Measurements from ENCODE around the gene LRRC42. TPM values are rescaled to one million over a fixed set of nuclear protein-coding genes. Genes with fewer than 3 reads are reported as not detected.

LRRC42 gene
- total RNA-seq, 1 experiment from 2014 or later = 38.1 TPM

DNA sequence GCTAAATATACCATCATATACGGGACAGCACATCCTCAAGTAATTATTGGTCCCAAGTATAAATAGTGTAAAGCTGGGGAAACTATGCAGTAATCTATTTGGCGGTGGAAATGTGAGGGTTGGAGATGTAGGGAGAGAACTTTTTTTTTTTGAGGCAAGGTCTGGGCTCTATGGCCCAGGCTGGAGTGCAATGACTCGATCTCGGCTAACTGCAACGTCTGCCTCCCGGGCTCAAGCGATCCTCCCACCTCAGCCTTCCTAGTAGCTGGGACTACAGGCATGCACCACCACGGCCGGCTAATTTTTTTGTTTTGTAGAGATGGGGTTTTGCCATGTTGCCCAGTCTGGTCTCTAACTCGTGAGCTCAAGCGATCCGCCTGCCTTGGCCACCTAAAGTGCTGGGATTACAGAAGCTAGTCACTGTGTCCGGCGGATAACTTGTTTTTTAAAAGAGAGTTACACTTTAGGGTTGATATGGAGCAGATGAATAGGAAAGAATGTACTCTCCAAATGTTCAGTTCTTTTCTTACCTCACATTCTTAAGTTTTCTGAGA, 2.6 kb upstream of the LRRC42 start (continued):
- no peak for TF ChIP-seq ESRRA (CRISPR knock-in tag; IDR thresholded peaks at IDR 0.05; ENCODE audit: borderline replicate concordance)

DNA sequence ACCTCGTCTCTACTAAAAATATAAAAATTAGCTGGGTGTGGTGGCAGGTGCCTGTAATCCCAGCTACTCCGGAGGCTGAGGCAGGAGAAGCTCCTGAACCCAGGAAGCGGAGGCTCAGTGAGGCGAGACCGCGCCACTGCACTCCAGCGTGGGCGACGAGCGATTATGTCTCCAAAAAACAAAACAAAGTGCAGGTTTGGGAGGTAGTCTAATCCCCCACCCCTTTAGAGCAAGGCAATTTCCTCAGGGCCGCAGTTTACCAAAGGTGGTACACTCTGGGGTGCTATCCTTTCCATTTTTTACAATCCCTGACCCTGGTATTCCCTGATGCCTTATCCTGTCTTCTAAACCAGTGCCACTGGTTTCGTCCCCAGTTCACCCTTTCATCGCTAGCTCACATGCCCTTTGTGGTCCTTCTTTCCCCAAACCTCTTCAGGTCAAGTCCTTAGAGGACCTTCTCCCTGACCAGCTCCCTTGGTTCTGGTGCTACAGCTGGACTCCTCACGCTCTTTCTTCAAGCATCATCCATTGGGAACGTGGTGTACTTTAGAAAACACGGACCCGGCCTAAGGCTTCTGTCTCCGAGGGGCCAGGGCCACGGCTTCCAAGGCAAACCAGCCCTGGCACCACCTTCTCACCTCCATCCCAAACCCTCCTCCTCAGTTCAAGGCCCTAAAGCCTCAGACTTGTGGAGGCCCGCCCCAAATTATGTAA, 1.5 kb upstream of the LRRC42 start:
- Mint-ChIP-seq H3K4me1 (peaks cover 45% of the 10 kb centered on the region), H3K4me3 (peak overlapping the region; percentile 87), H3K36me3 (no peaks in the 10 kb centered on the region), H3K9me3 (no peaks in the 10 kb centered on the region), H3K27me3 (ENCODE audit: low read depth) (no peaks in the 10 kb centered on the region), H3K27ac (no peak overlapping the region)
- ChIA-PET POLR2A (interaction anchor here (1.4 to 1.5 kb wide), 3 partner anchors 55 to 84 kb away, joined by 4 to 8 read pairs (median 6); partner anchors contain the start of gene YIPF1), CTCF (interaction anchor here (0.8 to 4.1 kb wide), 13 partner anchors 15 to 555 kb away, joined by 4 to 51 read pairs (median 6); partner anchors contain the start of gene YIPF1)
- no peak for DNase-seq (ENCODE audit: low spot score)
- TF ChIP-seq, protein P1, sequence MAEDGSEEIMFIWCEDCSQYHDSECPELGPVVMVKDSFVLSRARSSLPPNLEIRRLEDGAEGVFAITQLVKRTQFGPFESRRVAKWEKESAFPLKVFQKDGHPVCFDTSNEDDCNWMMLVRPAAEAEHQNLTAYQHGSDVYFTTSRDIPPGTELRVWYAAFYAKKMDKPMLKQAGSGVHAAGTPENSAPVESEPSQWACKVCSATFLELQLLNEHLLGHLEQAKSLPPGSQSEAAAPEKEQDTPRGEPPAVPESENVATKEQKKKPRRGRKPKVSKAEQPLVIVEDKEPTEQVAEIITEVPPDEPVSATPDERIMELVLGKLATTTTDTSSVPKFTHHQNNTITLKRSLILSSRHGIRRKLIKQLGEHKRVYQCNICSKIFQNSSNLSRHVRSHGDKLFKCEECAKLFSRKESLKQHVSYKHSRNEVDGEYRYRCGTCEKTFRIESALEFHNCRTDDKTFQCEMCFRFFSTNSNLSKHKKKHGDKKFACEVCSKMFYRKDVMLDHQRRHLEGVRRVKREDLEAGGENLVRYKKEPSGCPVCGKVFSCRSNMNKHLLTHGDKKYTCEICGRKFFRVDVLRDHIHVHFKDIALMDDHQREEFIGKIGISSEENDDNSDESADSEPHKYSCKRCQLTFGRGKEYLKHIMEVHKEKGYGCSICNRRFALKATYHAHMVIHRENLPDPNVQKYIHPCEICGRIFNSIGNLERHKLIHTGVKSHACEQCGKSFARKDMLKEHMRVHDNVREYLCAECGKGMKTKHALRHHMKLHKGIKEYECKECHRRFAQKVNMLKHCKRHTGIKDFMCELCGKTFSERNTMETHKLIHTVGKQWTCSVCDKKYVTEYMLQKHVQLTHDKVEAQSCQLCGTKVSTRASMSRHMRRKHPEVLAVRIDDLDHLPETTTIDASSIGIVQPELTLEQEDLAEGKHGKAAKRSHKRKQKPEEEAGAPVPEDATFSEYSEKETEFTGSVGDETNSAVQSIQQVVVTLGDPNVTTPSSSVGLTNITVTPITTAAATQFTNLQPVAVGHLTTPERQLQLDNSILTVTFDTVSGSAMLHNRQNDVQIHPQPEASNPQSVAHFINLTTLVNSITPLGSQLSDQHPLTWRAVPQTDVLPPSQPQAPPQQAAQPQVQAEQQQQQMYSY (CRISPR knock-in tag; IDR thresholded peaks at IDR 0.05) = peak; percentile 78
- TF ChIP-seq CREB1 (CRISPR knock-in tag; IDR thresholded peaks at IDR 0.05) = no peak
- no peak for ATAC-seq

DNA sequence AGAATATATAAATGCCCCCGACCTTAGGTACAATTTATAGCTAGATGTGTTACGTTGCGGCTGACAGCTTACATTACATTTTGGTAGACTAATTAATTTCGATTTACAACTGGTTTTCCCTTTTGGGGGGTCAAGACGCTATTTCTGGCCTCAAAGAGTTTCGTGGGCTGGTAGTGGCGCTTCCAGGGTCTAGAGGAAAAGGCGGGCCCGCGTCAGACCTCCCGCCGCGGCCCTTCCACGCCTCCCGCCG, 1.0 kb upstream of the LRRC42 start:
- peaks cover 50% of the 10 kb centered on the region for H3K4me1 Mint-ChIP-seq
- H3K27ac Mint-ChIP-seq = no peak overlapping the region
- CTCF ChIA-PET = interaction anchor here (0.8 to 4.1 kb wide), 20 partner anchors 11 to 554 kb away, joined by 3 to 51 read pairs (median 5); partner anchors contain the start of genes TMEM59 and YIPF1
- no peaks in the 10 kb centered on the region for H3K27me3 Mint-ChIP-seq (ENCODE audit: low read depth)
- DNase-seq (ENCODE audit: low spot score) = no peak
- H3K4me3 Mint-ChIP-seq = peak overlapping the region; percentile 87
- ATAC-seq = no peak
- TF ChIP-seq, protein P2, sequence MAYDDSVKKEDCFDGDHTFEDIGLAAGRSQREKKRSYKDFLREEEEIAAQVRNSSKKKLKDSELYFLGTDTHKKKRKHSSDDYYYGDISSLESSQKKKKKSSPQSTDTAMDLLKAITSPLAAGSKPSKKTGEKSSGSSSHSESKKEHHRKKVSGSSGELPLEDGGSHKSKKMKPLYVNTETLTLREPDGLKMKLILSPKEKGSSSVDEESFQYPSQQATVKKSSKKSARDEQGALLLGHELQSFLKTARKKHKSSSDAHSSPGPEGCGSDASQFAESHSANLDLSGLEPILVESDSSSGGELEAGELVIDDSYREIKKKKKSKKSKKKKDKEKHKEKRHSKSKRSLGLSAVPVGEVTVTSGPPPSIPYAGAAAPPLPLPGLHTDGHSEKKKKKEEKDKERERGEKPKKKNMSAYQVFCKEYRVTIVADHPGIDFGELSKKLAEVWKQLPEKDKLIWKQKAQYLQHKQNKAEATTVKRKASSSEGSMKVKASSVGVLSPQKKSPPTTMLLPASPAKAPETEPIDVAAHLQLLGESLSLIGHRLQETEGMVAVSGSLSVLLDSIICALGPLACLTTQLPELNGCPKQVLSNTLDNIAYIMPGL (CRISPR knock-in tag; IDR thresholded peaks at IDR 0.05) = no peak
- TF ChIP-seq RELA (CRISPR knock-in tag; IDR thresholded peaks at IDR 0.05; ENCODE audit: borderline replicate concordance) (no peak), ZNF121 (CRISPR knock-in tag; IDR thresholded peaks at IDR 0.05) (no peak), ZNF219 (CRISPR knock-in tag; IDR thresholded peaks at IDR 0.05; ENCODE audit: borderline replicate concordance) (no peak), NR2C2 (CRISPR knock-in tag; IDR thresholded peaks at IDR 0.05) (no peak), GRHL2 (CRISPR knock-in tag; IDR thresholded peaks at IDR 0.05; ENCODE audit: insufficient replicate concordance, severe bottlenecking) (no peak), EMX1 (CRISPR knock-in tag; IDR thresholded peaks at IDR 0.05) (no peak), FOXJ3 (CRISPR knock-in tag; IDR thresholded peaks at IDR 0.05; ENCODE audit: borderline replicate concordance) (no peak), NFATC4 (CRISPR knock-in tag; IDR thresholded peaks at IDR 0.05) (no peak), FOXP1 (CRISPR knock-in tag; IDR thresholded peaks at IDR 0.05; ENCODE audit: borderline replicate concordance) (no peak)
- TF ChIP-seq, protein P3, sequence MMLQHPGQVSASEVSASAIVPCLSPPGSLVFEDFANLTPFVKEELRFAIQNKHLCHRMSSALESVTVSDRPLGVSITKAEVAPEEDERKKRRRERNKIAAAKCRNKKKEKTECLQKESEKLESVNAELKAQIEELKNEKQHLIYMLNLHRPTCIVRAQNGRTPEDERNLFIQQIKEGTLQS (CRISPR knock-in tag; conservative IDR thresholded peaks at IDR 0.05) = no peak
- TF ChIP-seq, protein P4, sequence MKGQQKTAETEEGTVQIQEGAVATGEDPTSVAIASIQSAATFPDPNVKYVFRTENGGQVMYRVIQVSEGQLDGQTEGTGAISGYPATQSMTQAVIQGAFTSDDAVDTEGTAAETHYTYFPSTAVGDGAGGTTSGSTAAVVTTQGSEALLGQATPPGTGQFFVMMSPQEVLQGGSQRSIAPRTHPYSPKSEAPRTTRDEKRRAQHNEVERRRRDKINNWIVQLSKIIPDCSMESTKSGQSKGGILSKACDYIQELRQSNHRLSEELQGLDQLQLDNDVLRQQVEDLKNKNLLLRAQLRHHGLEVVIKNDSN (CRISPR knock-in tag; IDR thresholded peaks at IDR 0.05) = no peak
- TF ChIP-seq, protein P5, sequence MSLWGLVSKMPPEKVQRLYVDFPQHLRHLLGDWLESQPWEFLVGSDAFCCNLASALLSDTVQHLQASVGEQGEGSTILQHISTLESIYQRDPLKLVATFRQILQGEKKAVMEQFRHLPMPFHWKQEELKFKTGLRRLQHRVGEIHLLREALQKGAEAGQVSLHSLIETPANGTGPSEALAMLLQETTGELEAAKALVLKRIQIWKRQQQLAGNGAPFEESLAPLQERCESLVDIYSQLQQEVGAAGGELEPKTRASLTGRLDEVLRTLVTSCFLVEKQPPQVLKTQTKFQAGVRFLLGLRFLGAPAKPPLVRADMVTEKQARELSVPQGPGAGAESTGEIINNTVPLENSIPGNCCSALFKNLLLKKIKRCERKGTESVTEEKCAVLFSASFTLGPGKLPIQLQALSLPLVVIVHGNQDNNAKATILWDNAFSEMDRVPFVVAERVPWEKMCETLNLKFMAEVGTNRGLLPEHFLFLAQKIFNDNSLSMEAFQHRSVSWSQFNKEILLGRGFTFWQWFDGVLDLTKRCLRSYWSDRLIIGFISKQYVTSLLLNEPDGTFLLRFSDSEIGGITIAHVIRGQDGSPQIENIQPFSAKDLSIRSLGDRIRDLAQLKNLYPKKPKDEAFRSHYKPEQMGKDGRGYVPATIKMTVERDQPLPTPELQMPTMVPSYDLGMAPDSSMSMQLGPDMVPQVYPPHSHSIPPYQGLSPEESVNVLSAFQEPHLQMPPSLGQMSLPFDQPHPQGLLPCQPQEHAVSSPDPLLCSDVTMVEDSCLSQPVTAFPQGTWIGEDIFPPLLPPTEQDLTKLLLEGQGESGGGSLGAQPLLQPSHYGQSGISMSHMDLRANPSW (CRISPR knock-in tag; conservative IDR thresholded peaks at IDR 0.05; ENCODE audit: low read depth) = no peak
- TF ChIP-seq, protein P6, sequence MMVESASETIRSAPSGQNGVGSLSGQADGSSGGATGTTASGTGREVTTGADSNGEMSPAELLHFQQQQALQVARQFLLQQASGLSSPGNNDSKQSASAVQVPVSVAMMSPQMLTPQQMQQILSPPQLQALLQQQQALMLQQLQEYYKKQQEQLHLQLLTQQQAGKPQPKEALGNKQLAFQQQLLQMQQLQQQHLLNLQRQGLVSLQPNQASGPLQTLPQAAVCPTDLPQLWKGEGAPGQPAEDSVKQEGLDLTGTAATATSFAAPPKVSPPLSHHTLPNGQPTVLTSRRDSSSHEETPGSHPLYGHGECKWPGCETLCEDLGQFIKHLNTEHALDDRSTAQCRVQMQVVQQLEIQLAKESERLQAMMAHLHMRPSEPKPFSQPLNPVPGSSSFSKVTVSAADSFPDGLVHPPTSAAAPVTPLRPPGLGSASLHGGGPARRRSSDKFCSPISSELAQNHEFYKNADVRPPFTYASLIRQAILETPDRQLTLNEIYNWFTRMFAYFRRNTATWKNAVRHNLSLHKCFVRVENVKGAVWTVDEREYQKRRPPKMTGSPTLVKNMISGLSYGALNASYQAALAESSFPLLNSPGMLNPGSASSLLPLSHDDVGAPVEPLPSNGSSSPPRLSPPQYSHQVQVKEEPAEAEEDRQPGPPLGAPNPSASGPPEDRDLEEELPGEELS (CRISPR knock-in tag; IDR thresholded peaks at IDR 0.05) = no peak
- no peaks in the 10 kb centered on the region for H3K9me3 Mint-ChIP-seq
- POLR2A ChIA-PET = interaction anchor here (1.3 to 1.5 kb wide), 4 partner anchors 56 to 107 kb away, joined by 4 to 8 read pairs (median 6); partner anchors contain the start of genes NDC1 and YIPF1
- no peaks in the 10 kb centered on the region for H3K36me3 Mint-ChIP-seq
